ENCODE results near the gene FKBP5. TPM values are rescaled to one million over a fixed set of nuclear protein-coding genes. Genes with fewer than 3 reads are reported as not detected.
"Not testable (repeated sequence)": the region's sequence is repeated elsewhere in the genome, so short reads cannot be mapped to it uniquely, and the experiment has no call there.

Gene FKBP5
- total and polyA plus RNA-seq, 2 donors from 2014 or later, result 45.6 to 267 TPM

- Histone ChIP-seq H3K36me3 (ENCODE audit: control insufficient read depth in 2 of 3, insufficient read depth in 3 of 3, low read length in 3 of 3) (no peaks in the 10 kb centered on the region), H3K4me1 (ENCODE audit: control insufficient read depth in 2 of 3, insufficient read depth in 2 of 3, low read depth in 1 of 3, low read length in 3 of 3) (no peaks in the 10 kb centered on the region), H3K27me3 (ENCODE audit: control insufficient read depth, insufficient read depth, low read length) (no peaks in the 10 kb centered on the region), H3K9me3 (ENCODE audit: control insufficient read depth in 2 of 3, insufficient read depth in 1 of 3, low read length in 3 of 3) (no peaks in the 10 kb centered on the region), H3K4me3 (ENCODE audit: low read length in 3 of 3) (no peak overlapping the region), H3K9ac (ENCODE audit: low read length in 3 of 3) (no peak overlapping the region), H3K27ac (ENCODE audit: low read depth in 2 of 2, low read length in 2 of 2) (no peak overlapping the region)
- intact Hi-C loops (cut with DNase I), result no loop called here
- FAIRE-seq, result no peak
- DNase-seq, result no peak
- TF ChIP-seq CTCF (IDR thresholded peaks at IDR 0.05; ENCODE audit: borderline replicate concordance, extremely low read depth, insufficient read depth), result no peak
Observed at GRCh38 chr6:35706468-35706867, 17.8 kb upstream of the FKBP5 start.

- no peaks in the 10 kb centered on the region for H3K9me3 ChIP-seq (ENCODE audit: control insufficient read depth in 2 of 3, insufficient read depth in 1 of 3, low read length in 3 of 3)
- H3K4me3 ChIP-seq (ENCODE audit: low read length in 3 of 3), result no peak overlapping the region
- H3K4me1 ChIP-seq (ENCODE audit: control insufficient read depth in 2 of 3, insufficient read depth in 2 of 3, low read depth in 1 of 3, low read length in 3 of 3), result no peaks in the 10 kb centered on the region
- H3K9ac ChIP-seq (ENCODE audit: low read length in 3 of 3), result no peak overlapping the region
- no peak overlapping the region for H3K27ac ChIP-seq (ENCODE audit: low read depth in 2 of 2, low read length in 2 of 2)
- intact Hi-C loops (cut with DNase I), result no loop called here
- no peaks in the 10 kb centered on the region for H3K36me3 ChIP-seq (ENCODE audit: control insufficient read depth in 2 of 3, insufficient read depth in 3 of 3, low read length in 3 of 3)
- FAIRE-seq (no peak), DNase-seq (no peak)
- H3K27me3 ChIP-seq (ENCODE audit: control insufficient read depth, insufficient read depth, low read length), result no peaks in the 10 kb centered on the region
- no peak for TF ChIP-seq CTCF (IDR thresholded peaks at IDR 0.05; ENCODE audit: borderline replicate concordance, extremely low read depth, insufficient read depth)
Observed at GRCh38 chr6:35703554-35703953, 14.8 kb upstream of the FKBP5 start.

DNA sequence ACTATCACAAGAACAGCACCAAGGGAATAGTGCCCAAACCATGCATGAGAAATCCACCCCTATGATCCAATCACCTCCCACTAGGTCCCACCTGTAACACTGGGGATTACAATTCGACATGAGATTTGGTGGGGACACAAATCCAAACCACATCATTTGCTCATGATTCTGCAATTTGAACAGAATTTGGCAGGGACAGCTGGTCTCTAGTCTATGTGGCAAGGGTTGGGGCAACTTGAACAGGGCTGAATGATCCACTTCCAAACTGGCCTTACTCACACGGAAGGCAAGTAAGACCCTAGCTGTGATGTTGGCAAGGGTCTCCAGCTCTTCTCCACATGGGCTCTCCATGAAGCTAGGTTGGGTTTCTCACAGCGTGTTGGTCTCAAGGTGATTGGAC lies 10.1 kb upstream of the FKBP5 start:
- Histone ChIP-seq H3K9ac (ENCODE audit: low read length in 3 of 3) (no peak overlapping the region), H3K27me3 (ENCODE audit: control insufficient read depth, insufficient read depth, low read length) (no peaks in the 10 kb centered on the region), H3K9me3 (ENCODE audit: control insufficient read depth in 2 of 3, insufficient read depth in 1 of 3, low read length in 3 of 3) (no peaks in the 10 kb centered on the region), H3K4me3 (ENCODE audit: low read length in 3 of 3) (no peak overlapping the region), H3K27ac (ENCODE audit: low read depth in 2 of 2, low read length in 2 of 2) (no peak overlapping the region), H3K36me3 (ENCODE audit: control insufficient read depth in 2 of 3, insufficient read depth in 3 of 3, low read length in 3 of 3) (no peaks in the 10 kb centered on the region), H3K4me1 (ENCODE audit: control insufficient read depth in 2 of 3, insufficient read depth in 2 of 3, low read depth in 1 of 3, low read length in 3 of 3) (no peaks in the 10 kb centered on the region)
- FAIRE-seq (no peak), DNase-seq (no peak)
- intact Hi-C loops (cut with DNase I), result no loop called here
- TF ChIP-seq CTCF (IDR thresholded peaks at IDR 0.05; ENCODE audit: borderline replicate concordance, extremely low read depth, insufficient read depth), result no peak

GRCh38 chr6:35698430-35698829 lies 9.7 kb upstream of the FKBP5 start:
- not testable (repeated sequence) for H3K36me3 ChIP-seq (ENCODE audit: control insufficient read depth in 2 of 3, insufficient read depth in 3 of 3, low read length in 3 of 3); H3K27me3 ChIP-seq (ENCODE audit: control insufficient read depth, insufficient read depth, low read length)

More at GRCh38 chr6:35698430-35698829, 9.7 kb upstream of the FKBP5 start:
- DNase-seq; H3K27ac ChIP-seq (ENCODE audit: low read depth in 2 of 2, low read length in 2 of 2); H3K4me1 ChIP-seq (ENCODE audit: control insufficient read depth in 2 of 3, insufficient read depth in 2 of 3, low read depth in 1 of 3, low read length in 3 of 3); H3K4me3 ChIP-seq (ENCODE audit: low read length in 3 of 3); H3K9me3 ChIP-seq (ENCODE audit: control insufficient read depth in 2 of 3, insufficient read depth in 1 of 3, low read length in 3 of 3); H3K9ac ChIP-seq (ENCODE audit: low read length in 3 of 3); FAIRE-seq; intact Hi-C loops (cut with DNase I): not testable (repeated sequence)

All from kidney (tissue), 14 donors.